GM18508 (cell line): ENCODE results near the gene SPATA20.

Experiments
- ATAC-seq: cut with Tn5 transposase; IDR thresholded peaks from one replicate; pipeline ENCODE4 v1.9.1; 2021; ENCODE audit warnings: moderate number of reproducible peaks; ENCODE audit not compliant: insufficient read depth, unreplicated experiment

The SPATA20 gene

GRCh38 chr17:50538549-50539410 lies 8.2 kb upstream of the SPATA20 start:
- no peak for ATAC-seq

DNA sequence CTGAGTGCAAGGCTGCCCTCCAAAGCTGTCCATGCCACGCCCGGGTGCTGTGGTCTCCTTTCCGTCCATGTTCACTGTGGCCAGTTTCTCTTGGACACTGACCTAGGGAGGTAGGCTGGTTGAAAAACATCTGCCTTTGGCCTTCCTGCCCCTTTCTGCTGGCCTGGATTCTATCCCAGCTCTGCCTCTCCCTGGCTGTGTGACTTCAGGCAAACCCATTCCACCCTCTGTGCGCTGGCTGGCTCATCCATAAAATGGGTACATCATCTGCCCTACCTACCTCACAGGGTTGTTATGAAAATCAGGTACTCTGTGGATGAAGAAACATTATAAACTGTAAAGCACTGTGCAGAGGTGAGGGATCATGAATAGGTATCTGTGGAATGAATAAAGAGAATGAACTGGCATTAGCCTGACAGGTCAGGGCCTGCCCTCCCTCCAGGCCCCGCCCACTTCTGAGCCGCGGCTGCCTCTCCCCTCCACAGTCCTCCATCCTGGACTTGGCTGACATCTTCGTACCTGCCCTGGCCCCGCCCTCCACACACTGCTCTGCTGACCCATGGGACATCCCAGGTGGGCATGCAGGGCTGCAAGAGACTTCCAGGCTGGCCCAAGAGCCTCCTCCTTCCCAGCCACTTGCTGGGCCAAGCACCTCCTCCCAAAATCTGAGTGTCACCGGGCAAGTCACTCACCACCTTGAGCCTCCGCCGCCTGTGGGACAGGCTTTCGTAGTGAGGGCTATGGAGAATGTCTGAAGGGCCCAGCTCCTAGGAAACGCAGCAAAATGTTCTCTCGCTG lies 7.0 kb upstream of the SPATA20 start:
- no peak for ATAC-seq

DNA sequence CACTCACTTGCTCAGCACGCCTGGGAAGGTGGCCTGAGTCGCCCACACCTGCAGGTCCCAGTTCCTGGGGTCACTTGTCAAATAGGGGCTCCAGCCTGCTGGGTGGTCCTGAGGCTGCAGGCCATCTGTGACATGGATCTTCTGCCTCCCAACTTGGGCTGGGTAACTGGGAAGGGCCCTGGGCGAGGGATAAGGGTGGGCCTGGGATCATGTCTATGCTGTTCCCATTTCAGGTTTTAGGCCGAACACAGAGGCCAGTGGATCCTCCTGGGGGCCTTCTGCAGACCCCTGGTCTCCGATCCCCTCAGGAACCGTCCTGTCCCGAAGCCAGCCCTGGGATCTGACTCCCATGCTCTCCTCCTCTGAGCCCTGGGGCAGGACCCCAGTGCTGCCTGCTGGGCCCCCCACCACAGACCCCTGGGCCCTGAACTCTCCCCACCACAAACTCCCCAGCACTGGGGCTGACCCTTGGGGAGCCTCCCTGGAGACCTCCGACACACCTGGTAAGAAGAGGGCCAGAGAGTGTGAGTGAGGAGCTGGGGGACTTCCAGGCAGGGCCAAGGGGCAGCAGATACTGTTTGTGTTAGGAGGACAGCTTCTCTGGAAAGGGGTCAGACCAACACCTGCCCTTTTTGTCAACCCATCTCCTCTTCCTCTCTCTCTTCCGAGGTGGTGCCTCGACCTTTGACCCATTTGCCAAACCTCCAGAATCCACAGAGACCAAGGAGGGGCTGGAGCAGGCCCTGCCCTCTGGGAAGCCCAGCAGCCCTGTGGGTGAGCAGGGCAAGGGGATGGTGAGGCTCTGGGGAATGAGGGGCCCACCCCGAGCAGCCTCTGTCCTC lies 6.2 kb upstream of the SPATA20 start:
- ATAC-seq: no peak

DNA sequence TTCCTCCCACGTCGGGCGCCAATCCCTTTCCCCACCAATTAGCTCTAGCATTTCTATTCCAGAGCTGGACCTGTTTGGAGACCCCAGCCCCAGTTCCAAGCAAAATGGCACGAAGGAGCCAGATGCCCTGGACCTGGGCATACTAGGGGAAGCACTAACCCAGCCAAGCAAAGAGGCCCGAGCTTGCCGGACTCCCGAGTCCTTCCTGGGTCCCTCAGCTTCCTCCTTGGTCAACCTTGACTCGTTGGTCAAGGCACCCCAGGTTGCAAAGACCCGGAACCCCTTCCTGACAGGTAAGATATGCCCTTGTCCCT lies 5.6 kb upstream of the SPATA20 start:
- ATAC-seq: no peak

GRCh38 chr17:50541716-50542688 lies 5.0 kb upstream of the SPATA20 start:
- no peak for ATAC-seq

DNA sequence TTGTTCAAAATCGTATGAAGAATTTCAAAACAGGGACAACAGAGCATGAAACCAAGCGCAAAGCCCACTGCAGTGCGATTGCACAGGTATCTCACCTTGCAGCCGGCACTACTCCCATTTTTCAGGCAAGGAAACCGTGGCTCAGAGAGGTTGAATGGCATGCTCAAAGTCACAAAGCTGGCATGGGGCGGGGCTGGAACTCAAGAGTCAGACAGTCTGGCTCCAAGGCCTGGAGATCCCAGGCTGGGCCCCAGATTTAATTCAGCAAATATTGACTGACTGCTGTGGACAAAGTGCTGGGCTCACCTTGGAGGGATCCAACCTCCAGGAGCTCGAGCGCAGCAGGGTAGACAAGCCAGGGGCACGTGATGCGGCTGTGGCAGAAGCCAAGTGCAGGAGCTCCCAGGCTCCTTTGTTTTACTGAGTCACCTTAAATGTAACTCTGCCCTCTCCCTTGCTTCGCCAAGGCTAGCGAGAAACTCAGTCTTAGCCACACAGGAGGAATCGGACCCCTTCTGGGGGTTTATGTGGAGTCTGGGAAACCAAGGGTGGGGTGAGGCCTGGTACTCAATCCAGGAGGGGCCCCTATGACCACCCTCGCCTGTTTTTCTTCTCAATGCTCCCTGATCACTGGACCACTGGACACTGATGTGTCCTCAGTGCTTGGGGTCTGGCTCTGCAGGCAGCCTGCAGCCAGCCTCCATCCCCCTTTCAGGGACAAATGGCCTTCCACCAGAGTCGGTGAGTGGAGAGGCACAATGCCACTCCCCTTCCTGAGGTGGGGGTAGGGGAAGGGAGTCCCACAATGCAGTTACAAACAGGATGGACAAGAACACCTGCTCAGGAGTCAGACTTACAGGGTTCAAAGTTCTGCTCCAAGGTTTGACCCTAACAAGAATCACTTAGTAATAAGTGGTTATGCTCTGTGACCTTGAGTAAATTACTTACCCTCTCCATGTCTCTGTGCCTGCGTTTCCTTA lies 3.9 kb upstream of the SPATA20 start:
- ATAC-seq: no peak

DNA sequence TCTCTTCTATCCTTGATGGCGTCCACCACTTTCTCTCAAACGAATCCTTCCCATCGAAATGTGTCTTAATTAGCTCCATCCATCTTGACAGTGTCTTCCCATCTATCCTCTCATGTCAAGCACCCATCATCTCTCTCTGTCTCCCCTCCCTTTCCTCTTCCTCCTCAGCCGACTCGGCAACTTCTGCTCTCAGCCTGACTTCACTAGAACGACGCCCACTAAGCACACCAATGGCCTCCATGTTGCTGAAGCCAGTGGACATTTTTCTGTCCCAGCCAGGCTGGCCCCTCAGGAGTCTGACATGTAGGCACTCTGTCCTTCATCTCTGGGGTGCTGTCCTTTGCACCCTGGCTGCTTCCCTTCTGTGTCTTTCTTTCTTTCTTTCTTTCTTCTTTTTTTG lies 2.5 kb upstream of the SPATA20 start:
- no peak for ATAC-seq

DNA sequence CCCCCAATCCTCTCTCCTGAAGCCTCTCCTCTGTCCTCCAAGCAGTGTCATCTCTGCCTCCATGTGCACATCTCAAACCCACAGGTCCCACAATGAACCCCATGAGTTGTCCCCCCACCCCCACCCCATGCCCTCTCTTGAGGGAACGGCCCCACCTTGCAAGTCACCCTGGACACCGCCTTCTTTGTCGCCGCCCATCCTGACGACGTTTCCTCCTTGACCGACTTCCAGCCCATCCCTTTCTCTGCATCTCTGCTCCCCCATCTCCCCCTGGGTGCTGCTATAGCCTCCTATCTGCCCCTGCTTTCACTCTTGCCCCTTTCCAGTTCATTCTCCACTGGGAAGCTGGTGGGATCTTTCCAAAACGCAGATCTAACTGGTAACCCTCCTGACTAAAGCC lies 1.7 kb upstream of the SPATA20 start:
- no peak for ATAC-seq

DNA sequence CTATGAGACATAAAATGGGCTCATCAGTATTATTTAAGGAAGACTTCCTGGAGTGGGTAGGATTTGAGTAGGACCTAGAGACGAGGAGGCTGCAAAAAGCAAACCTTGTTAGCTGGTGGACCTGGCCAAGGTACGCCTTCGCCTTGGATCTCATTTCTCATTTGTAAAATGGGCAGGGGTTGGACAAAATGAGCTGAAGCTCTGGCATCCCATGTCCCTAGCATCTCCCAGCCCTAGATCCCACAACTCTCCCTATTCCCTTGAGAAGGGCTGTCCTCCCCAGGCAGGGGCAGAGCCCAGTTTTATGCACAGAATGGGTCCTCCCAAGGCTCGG lies 306 bp upstream of the SPATA20 start:
- ATAC-seq: no peak

DNA sequence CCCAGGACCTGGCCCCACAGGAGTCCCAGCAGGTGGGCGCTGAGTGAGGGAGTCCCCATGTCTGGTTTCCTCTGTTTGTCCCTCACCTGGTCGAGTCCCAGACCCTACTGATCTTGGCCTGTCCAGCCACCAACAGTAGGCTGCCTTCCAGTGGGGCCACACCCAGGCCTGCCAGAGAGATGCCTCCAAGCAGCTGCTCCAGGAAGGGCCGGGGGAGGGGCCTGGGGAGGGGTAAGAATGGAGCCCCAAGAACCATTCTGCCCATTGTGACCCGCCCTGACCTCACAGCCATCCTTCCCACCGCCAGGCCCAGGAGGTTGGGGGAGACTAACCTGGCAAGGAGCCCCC lies 736 bp downstream of the SPATA20 start:
- no peak for ATAC-seq

DNA sequence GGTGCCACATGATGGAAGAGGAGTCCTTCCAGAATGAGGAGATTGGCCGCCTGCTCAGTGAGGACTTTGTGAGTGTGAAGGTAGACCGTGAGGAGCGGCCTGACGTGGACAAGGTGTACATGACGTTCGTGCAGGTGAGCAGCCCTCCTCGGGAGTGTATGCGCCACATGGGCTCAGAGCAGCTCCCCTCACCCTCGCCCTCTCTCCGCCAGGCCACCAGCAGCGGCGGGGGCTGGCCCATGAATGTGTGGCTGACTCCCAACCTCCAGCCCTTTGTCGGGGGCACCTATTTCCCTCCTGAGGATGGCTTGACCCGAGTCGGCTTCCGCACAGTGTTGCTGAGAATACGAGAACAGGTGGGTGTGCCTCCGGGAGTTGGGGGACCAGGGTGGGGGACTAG lies 1.9 kb downstream of the SPATA20 start:
- ATAC-seq: no peak

GRCh38 chr17:50549256-50549941 lies 2.4 kb downstream of the SPATA20 start:
- no peak for ATAC-seq

GRCh38 chr17:50549969-50550368 lies 3.0 kb downstream of the SPATA20 start:
- ATAC-seq: no peak

GRCh38 chr17:50550661-50551432 lies 3.9 kb downstream of the SPATA20 start:
- ATAC-seq: no peak

- ATAC-seq: no peak
These were observed 4.5 kb downstream of the SPATA20 start for GRCh38 chr17:50551433-50551815.

DNA sequence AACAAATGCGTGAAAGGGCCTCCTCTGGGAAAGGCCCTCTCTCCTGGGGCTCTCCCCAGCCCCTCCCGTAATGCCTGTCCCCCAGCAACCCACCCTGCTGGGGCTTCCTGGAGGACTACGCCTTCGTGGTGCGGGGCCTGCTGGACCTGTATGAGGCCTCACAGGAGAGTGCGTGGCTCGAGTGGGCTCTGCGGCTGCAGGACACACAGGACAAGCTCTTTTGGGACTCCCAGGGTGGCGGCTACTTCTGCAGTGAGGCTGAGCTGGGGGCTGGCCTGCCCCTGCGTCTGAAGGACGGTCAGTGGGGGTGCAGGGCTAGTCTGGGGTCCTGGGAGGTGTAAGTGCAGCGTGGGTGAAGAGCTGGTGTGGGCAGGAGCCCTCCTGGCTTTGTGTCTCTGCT lies 4.9 kb downstream of the SPATA20 start:
- ATAC-seq: no peak

GRCh38 chr17:50554201-50554600 lies 7.2 kb downstream of the SPATA20 start:
- no peak for ATAC-seq

GRCh38 chr17:50556803-50557202 lies 9.8 kb downstream of the SPATA20 start:
- no peak for ATAC-seq
